Measurements from ENCODE around the gene SMAD3.
A peak's percentile ranks its signal among the peaks of the same experiment; 100 is the strongest.

The SMAD3 gene

DNA sequence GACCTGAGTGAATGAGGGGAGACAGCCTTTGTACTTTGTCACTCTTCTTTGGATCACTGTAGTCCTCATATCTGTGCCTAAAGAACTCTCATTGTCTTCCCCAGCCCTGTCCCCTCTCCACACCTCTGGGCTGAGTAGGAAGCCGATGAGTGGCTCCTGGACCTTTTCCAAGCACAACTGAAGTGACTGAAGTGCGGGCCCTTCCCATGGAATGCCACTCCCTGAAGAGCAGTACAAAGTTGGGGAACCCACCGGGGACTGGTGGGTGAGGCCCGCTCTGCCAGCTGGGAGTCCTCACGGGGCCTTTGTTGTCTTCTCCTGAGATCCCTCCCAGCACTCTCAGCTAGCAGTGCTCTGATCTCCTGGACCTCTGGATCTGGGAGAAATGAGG, 99.0 kb downstream of the SMAD3 start:
- Histone ChIP-seq H3K27me3 (ENCODE audit: insufficient read depth, insufficient read length) (no peaks in the 10 kb centered on the region), H3K9me3 (ENCODE audit: insufficient read depth, low read length) (no peaks in the 10 kb centered on the region), H3K4me3 (ENCODE audit: insufficient read length, low read depth) (no peak overlapping the region), H3K9ac (ENCODE audit: insufficient read length, low read depth) (no peak overlapping the region), H3K4me1 (ENCODE audit: insufficient read depth, insufficient read length) (peaks cover 36% of the 10 kb centered on the region), H3K36me3 (ENCODE audit: insufficient read depth, insufficient read length, low read length) (peaks cover 41% of the 10 kb centered on the region)
- TF ChIP-seq ZNF274 (IDR thresholded peaks at IDR 0.05; ENCODE audit: low read depth, low read length) (no peak), SUZ12 (IDR thresholded peaks at IDR 0.05; ENCODE audit: extremely low read depth, insufficient read depth, insufficient read length) (no peak), YY1 (IDR thresholded peaks at IDR 0.05; ENCODE audit: insufficient read depth, insufficient read length) (no peak)
- no peak for DNase-seq (ENCODE audit: low read depth, low spot score)

DNA sequence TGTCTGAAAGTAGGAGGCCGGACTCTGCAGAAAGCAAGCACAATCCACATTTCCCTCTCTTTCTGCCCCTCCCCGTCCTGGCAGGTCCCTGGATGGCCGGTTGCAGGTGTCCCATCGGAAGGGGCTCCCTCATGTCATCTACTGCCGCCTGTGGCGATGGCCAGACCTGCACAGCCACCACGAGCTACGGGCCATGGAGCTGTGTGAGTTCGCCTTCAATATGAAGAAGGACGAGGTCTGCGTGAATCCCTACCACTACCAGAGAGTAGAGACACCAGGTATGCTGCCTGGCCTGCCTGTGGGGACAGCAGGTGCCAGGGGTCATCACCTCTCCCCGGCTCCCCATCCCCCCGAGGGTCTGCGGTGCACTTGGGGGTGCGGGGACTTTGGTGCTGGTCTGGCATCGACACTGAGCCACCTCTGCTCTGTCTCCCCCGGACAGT, 99.4 kb downstream of the SMAD3 start:
- TF ChIP-seq ZNF274 (IDR thresholded peaks at IDR 0.05; ENCODE audit: low read depth, low read length): no peak
- TF ChIP-seq YY1 (IDR thresholded peaks at IDR 0.05; ENCODE audit: insufficient read depth, insufficient read length): no peak
- TF ChIP-seq SUZ12 (IDR thresholded peaks at IDR 0.05; ENCODE audit: extremely low read depth, insufficient read depth, insufficient read length): no peak
- peaks cover 36% of the 10 kb centered on the region for H3K4me1 ChIP-seq (ENCODE audit: insufficient read depth, insufficient read length)
- DNase-seq (ENCODE audit: low read depth, low spot score): no peak
- peaks cover 45% of the 10 kb centered on the region for H3K36me3 ChIP-seq (ENCODE audit: insufficient read depth, insufficient read length, low read length)
- H3K4me3 ChIP-seq (ENCODE audit: insufficient read length, low read depth): peak overlapping the region; percentile 3
- H3K9me3 ChIP-seq (ENCODE audit: insufficient read depth, low read length): no peaks in the 10 kb centered on the region
- H3K27me3 ChIP-seq (ENCODE audit: insufficient read depth, insufficient read length): no peaks in the 10 kb centered on the region
- peak overlapping the region; percentile 51 for H3K9ac ChIP-seq (ENCODE audit: insufficient read length, low read depth)

DNA sequence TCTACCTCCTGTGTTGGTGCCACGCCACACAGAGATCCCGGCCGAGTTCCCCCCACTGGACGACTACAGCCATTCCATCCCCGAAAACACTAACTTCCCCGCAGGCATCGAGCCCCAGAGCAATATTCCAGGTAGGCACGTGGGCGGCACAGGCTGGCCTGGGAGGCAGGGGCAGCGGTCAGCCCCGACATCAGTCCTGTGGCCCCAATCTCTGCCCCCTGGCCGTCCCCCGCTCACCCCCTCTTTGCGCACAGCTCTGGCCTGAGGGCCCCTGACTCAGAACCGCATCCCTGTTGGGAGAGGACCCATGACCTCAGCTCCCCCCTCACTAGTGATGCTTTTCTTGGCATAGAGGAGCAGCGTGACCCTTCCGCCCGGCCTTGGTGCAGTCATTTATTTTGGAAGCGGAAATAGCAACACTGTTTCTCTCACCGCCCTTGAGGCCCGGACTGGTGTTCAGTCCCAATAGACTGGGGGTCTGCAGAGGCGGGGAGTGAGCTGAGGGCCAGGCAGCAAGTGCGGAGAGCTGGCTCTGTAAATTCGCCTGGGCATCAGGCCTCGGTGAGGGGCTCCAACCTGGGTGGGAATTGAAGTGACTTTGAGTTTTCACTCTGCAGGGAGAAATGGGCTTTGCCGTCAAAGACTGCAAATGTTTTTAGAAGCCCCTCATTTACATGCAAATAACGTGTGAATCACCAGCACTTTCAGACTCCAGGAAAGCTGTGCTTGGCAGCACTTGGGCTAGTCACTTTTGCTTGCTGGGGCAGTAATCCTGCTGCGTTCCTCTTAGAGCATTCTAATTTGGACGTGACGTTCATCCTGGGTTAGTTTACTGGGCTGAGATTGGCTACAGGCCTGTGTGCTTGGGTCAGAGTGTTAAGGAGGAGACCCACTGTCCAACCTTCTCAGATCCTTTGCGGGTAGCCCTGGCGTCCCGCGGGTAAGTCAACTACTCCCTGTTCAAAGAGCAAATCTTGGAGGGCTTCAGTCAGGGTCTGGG, 100.2 kb downstream of the SMAD3 start:
- peak overlapping the region; percentile 3 for H3K4me3 ChIP-seq (ENCODE audit: insufficient read length, low read depth)

DNA sequence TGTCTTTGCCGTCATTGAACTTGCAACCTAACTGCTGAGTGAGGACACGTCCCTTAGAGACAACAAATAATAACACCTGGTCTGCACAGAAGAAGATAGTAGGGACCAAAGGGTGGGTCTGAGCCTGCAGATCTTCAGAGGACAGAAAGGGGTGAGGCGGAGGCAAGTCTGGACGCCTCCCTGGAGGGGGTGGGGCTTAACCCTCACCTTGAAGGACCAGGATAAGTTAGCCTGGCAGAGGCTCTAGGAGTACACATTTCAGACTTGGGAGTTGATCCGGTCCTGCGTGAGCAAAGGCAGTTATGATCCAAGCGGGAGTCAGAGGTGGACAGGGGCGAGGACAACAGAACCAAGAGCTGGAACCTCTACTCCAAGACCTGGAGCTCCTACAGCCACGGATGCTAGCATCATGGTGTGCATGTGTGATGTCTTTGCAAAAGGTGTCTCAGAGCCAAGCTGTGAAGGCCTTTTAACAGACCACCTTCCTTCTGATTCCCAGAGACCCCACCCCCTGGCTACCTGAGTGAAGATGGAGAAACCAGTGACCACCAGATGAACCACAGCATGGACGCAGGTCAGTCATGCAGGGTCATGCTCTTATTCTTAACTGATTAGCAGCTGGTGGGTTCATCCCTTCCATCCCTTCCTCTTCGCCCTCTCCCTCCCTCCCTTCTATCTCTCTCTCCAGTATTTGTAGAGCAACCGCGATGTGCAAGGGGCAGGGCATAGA, 101.0 kb downstream of the SMAD3 start:
- H3K4me3 ChIP-seq (ENCODE audit: insufficient read length, low read depth): peak overlapping the region; percentile 11
- no peaks in the 10 kb centered on the region for H3K27me3 ChIP-seq (ENCODE audit: insufficient read depth, insufficient read length)
- no peak for DNase-seq (ENCODE audit: low read depth, low spot score)
- TF ChIP-seq YY1 (IDR thresholded peaks at IDR 0.05; ENCODE audit: insufficient read depth, insufficient read length) (no peak), ZNF274 (IDR thresholded peaks at IDR 0.05; ENCODE audit: low read depth, low read length) (no peak), SUZ12 (IDR thresholded peaks at IDR 0.05; ENCODE audit: extremely low read depth, insufficient read depth, insufficient read length) (no peak)
- H3K9me3 ChIP-seq (ENCODE audit: insufficient read depth, low read length): no peaks in the 10 kb centered on the region
- peak overlapping the region; percentile 32 for H3K9ac ChIP-seq (ENCODE audit: insufficient read length, low read depth)
- peaks cover 61% of the 10 kb centered on the region for H3K36me3 ChIP-seq (ENCODE audit: insufficient read depth, insufficient read length, low read length)
- peaks cover 38% of the 10 kb centered on the region for H3K4me1 ChIP-seq (ENCODE audit: insufficient read depth, insufficient read length)

More for the DNA sequence above, 100.2 kb downstream of the SMAD3 start:
- Histone ChIP-seq H3K9me3 (ENCODE audit: insufficient read depth, low read length) (no peaks in the 10 kb centered on the region), H3K36me3 (ENCODE audit: insufficient read depth, insufficient read length, low read length) (peaks cover 52% of the 10 kb centered on the region), H3K9ac (ENCODE audit: insufficient read length, low read depth) (peak overlapping the region; percentile 51), H3K27me3 (ENCODE audit: insufficient read depth, insufficient read length) (no peaks in the 10 kb centered on the region), H3K4me1 (ENCODE audit: insufficient read depth, insufficient read length) (peaks cover 38% of the 10 kb centered on the region)
- peak; percentile 94 for DNase-seq (ENCODE audit: low read depth, low spot score)
- TF ChIP-seq YY1 (IDR thresholded peaks at IDR 0.05; ENCODE audit: insufficient read depth, insufficient read length) (no peak), SUZ12 (IDR thresholded peaks at IDR 0.05; ENCODE audit: extremely low read depth, insufficient read depth, insufficient read length) (no peak), ZNF274 (IDR thresholded peaks at IDR 0.05; ENCODE audit: low read depth, low read length) (no peak)

DNA sequence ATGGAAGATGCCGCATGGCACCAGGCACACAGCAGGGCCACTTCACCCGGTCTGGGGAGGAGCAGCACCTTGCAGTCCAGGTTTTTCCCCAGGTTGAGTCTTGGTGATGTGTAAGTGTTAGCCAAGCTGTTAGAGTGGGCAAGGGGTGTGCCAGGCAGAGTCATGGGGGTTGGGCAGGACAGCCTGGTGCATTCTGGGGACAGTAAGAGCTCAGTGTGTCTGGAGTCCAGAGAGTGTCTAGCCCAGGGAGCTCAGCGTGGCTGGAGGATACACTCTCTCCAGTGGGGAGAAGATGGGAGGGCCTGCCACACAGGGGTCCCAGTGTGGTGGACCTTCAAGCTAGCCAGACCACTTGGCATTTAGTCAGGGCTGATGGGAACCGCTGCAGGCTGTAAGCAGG, 101.7 kb downstream of the SMAD3 start:
- peaks cover 38% of the 10 kb centered on the region for H3K4me1 ChIP-seq (ENCODE audit: insufficient read depth, insufficient read length)
- peak overlapping the region; percentile 32 for H3K9ac ChIP-seq (ENCODE audit: insufficient read length, low read depth)
- no peak for TF ChIP-seq SUZ12 (IDR thresholded peaks at IDR 0.05; ENCODE audit: extremely low read depth, insufficient read depth, insufficient read length)
- TF ChIP-seq ZNF274 (IDR thresholded peaks at IDR 0.05; ENCODE audit: low read depth, low read length): no peak
- no peak for TF ChIP-seq YY1 (IDR thresholded peaks at IDR 0.05; ENCODE audit: insufficient read depth, insufficient read length)
- no peaks in the 10 kb centered on the region for H3K9me3 ChIP-seq (ENCODE audit: insufficient read depth, low read length)
- DNase-seq (ENCODE audit: low read depth, low spot score): no peak
- peaks cover 68% of the 10 kb centered on the region for H3K36me3 ChIP-seq (ENCODE audit: insufficient read depth, insufficient read length, low read length)
- peak overlapping the region; percentile 11 for H3K4me3 ChIP-seq (ENCODE audit: insufficient read length, low read depth)
- no peaks in the 10 kb centered on the region for H3K27me3 ChIP-seq (ENCODE audit: insufficient read depth, insufficient read length)

DNA sequence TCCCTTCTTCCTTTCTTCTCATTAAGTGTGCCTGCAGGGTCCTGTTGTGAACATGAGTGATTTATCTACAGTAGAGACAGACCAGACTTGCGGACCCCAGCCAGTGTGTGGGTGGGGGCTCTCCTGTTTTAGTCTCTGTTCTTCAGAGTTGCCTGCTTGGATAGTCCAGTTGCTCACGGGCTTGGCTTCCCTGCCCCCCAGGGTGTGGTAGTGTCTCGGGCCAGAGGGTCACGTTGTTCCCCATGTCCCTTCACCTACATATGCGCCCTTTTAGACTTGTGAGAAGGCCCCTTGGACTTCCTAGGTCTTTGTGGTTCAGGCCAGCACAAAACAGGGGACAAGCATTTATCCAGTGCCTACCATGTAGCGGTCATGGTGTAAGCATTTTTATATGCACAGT, 103.3 kb downstream of the SMAD3 start:
- no peak overlapping the region for H3K9ac ChIP-seq (ENCODE audit: insufficient read length, low read depth)
- no peak for DNase-seq (ENCODE audit: low read depth, low spot score)
- no peak overlapping the region for H3K4me3 ChIP-seq (ENCODE audit: insufficient read length, low read depth)
- no peaks in the 10 kb centered on the region for H3K9me3 ChIP-seq (ENCODE audit: insufficient read depth, low read length)
- peaks cover 82% of the 10 kb centered on the region for H3K36me3 ChIP-seq (ENCODE audit: insufficient read depth, insufficient read length, low read length)
- TF ChIP-seq ZNF274 (IDR thresholded peaks at IDR 0.05; ENCODE audit: low read depth, low read length): no peak
- peaks cover 35% of the 10 kb centered on the region for H3K4me1 ChIP-seq (ENCODE audit: insufficient read depth, insufficient read length)
- H3K27me3 ChIP-seq (ENCODE audit: insufficient read depth, insufficient read length): no peaks in the 10 kb centered on the region
